ENCODE results near the gene TEAD3. TPM values are rescaled to one million over a fixed set of nuclear protein-coding genes. Genes with fewer than 3 reads are reported as not detected.

The TEAD3 gene
- total RNA-seq, 4 donors from 2014 or later: 10.2 to 107 (median 17.2) TPM

GRCh38 chr6:35463292-35463691 lies 33.6 kb downstream of the TEAD3 start:
- TF ChIP-seq POLR2A (IDR thresholded peaks at IDR 0.05) (no peak), CTCF (IDR thresholded peaks at IDR 0.05) (no peak)
- intact Hi-C loops (cut with DNase I; ENCODE audit: low total_unique reads): no loop called here
- no peak overlapping the region for H3K27ac ChIP-seq
- no peaks in the 10 kb centered on the region for H3K27me3 ChIP-seq
- DNase-seq: no peak
- no peaks in the 10 kb centered on the region for H3K36me3 ChIP-seq
- H3K9me3 ChIP-seq: no peaks in the 10 kb centered on the region
- H3K4me3 ChIP-seq: no peak overlapping the region
- no peaks in the 10 kb centered on the region for H3K4me1 ChIP-seq

- intact Hi-C loops (cut with DNase I; ENCODE audit: low total_unique reads): no loop called here
- Histone ChIP-seq H3K36me3 (no peaks in the 10 kb centered on the region), H3K9me3 (no peaks in the 10 kb centered on the region), H3K4me3 (no peak overlapping the region), H3K4me1 (no peaks in the 10 kb centered on the region), H3K27ac (no peak overlapping the region), H3K27me3 (no peaks in the 10 kb centered on the region)
- no peak for DNase-seq
- TF ChIP-seq CTCF (IDR thresholded peaks at IDR 0.05) (no peak), POLR2A (IDR thresholded peaks at IDR 0.05) (no peak)
Observed at GRCh38 chr6:35461270-35461669, 35.6 kb downstream of the TEAD3 start.

GRCh38 chr6:35457907-35458306 lies 39.0 kb downstream of the TEAD3 start:
- TF ChIP-seq CTCF (IDR thresholded peaks at IDR 0.05): no peak
- no peaks in the 10 kb centered on the region for H3K36me3 ChIP-seq
- no peaks in the 10 kb centered on the region for H3K9me3 ChIP-seq
- H3K4me1 ChIP-seq: no peaks in the 10 kb centered on the region
- no peak for DNase-seq
- no peaks in the 10 kb centered on the region for H3K27me3 ChIP-seq
- H3K27ac ChIP-seq: no peak overlapping the region
- intact Hi-C loops (cut with DNase I; ENCODE audit: low total_unique reads): no loop called here
- no peak overlapping the region for H3K4me3 ChIP-seq

GRCh38 chr6:35454391-35455110 lies 42.3 kb downstream of the TEAD3 start:
- no peak overlapping the region for H3K27ac ChIP-seq

More at GRCh38 chr6:35454391-35455110, 42.3 kb downstream of the TEAD3 start:
- DNase-seq: no peak
- no peaks in the 10 kb centered on the region for H3K9me3 ChIP-seq
- no peak overlapping the region for H3K4me3 ChIP-seq
- TF ChIP-seq CTCF (IDR thresholded peaks at IDR 0.05): no peak
- no peak for TF ChIP-seq POLR2A (IDR thresholded peaks at IDR 0.05)
- H3K4me1 ChIP-seq: no peaks in the 10 kb centered on the region
- no peaks in the 10 kb centered on the region for H3K27me3 ChIP-seq
- no peaks in the 10 kb centered on the region for H3K36me3 ChIP-seq
- intact Hi-C loops (cut with DNase I; ENCODE audit: low total_unique reads): no loop called here
